Ovary (tissue), 9 donors: Measurements from ENCODE around the gene GLCCI1. TPM values are rescaled to one million over a fixed set of nuclear protein-coding genes. Genes with fewer than 3 reads are reported as not detected.
A peak's percentile ranks its signal among the peaks of the same experiment; 100 is the strongest.

Source experiments
- DNase-seq, 5 donors: peaks; one replicate each; pipeline ENCODE4 v3.0.0-alpha.2; 2019 to 2020
- H3K27ac ChIP-seq, 2 donors: fragments of 200-600 bp; one replicate each; pipeline versions ENCODE4 v1.5.1 to v1.8.0; 2019 to 2022
- H3K27me3 ChIP-seq: fragments of 200-600 bp; one replicate; pipeline ENCODE4 v1.8.0; 2022
- H3K36me3 ChIP-seq: fragments of 200-600 bp; sonication (generic); one replicate; pipeline ENCODE4 v1.5.1; 2019
- H3K4me1 ChIP-seq: one replicate; pipeline ENCODE4 v1.8.1; 2013; ENCODE audit warnings: mild to moderate bottlenecking, moderate library complexity; ENCODE audit not compliant: insufficient read depth
- H3K4me3 ChIP-seq: fragments of 200-600 bp; sonication (generic); one replicate; pipeline ENCODE4 v1.5.1; 2017
- H3K9me3 ChIP-seq, 2 donors: fragments of 200-600 bp in 1 of 2; sonication (generic) in 1 of 2; one replicate each; pipeline versions ENCODE4 v1.5.1 to v1.8.1; 2013 to 2019; ENCODE audit warnings: mild to moderate bottlenecking in 1 of 2, moderate library complexity in 1 of 2
- EP300 ChIP-seq: sonication (generic); formaldehyde crosslinking; IDR thresholded peaks from one replicate; pipeline ENCODE4 v1.6.1; 2017; ENCODE audit warnings: antibody characterized with exemption
- POLR2A ChIP-seq: fragments of 450-650 bp; IDR thresholded peaks from one replicate; pipeline ENCODE4 v1.6.1; 2017; ENCODE audit warnings: antibody characterized with exemption, mild to moderate bottlenecking, moderate library complexity
- WGBS, 3 donors: extraction: QIAGEN DNeasy Blood & Tissue Kit in 1 of 3; methylation state at CpG; one replicate each; pipeline versions ENCODE4 v1.1.5 to v1.1.7; 2013 to 2017; 5-methylcytosine and 5-hydroxymethylcytosine counted together
- intact Hi-C, 4 donors: fragments of 100-400 bp; cut with DNase I; formaldehyde crosslinking; loops; one replicate each; pipeline versions ENCODE4 v1.11.0 to v1.15.1; 2022 to 2023
- polyA plus RNA-seq, 2 donors: library from polyadenylated mRNA; stranded (reverse); fragments of 200-250 nt in 1 of 2; fragments of 350-450 nt in 1 of 2; fragmentation: Illumina TruSeq in 1 of 2; extraction: RNeasy Lipid Tissue Mini Kit (QIAGEN cat#74804) in 1 of 2; gene quantifications; one replicate each; pipeline ENCODE4 v1.2.3, GENCODE V29; 2013 to 2014
- total RNA-seq, 7 donors: library from RNA; depleted of rRNA in 2 of 7; stranded (reverse); fragments of >200 nt in 2 of 7; fragmentation: NEBNext Ultra II Directional in 3 of 7; extraction: Animal tissue kit (Norgen Biotek cat#: 25700) in 3 of 7; gene quantifications; one replicate each; pipeline versions ENCODE4 v1.1.0 to v1.2.4, GENCODE V29; 2016 to 2023
- TF ChIP-seq, protein P1 (sequence below), 3 donors: fragments of 450-650 bp in 2 of 3; fragments of 200-600 bp in 1 of 3; IDR thresholded peaks; one replicate each; pipeline versions ENCODE4 v1.5.1 to v1.8.0; 2016 to 2022; ENCODE audit warnings: antibody characterized with exemption in 3 of 3, mild to moderate bottlenecking in 1 of 3
- donor health status: DM: no; HTN: no; CAD: no; lungs with moderate emphysema.
- donor health status: DM: no; HTN: no; CAD: no.
- donor health status: Bipolar disorder and iron deficiency.
- donor health status: DM: yes; HTN: yes; CAD: no.
- donor health status: DM: no; HTN: no; CAD: no.
- donor health status: DM: yes; HTN: yes; CAD: no.

GLCCI1 gene
- total and polyA plus RNA-seq, 9 donors, result 6.2 to 12.7 (median 9.9) TPM

DNA sequence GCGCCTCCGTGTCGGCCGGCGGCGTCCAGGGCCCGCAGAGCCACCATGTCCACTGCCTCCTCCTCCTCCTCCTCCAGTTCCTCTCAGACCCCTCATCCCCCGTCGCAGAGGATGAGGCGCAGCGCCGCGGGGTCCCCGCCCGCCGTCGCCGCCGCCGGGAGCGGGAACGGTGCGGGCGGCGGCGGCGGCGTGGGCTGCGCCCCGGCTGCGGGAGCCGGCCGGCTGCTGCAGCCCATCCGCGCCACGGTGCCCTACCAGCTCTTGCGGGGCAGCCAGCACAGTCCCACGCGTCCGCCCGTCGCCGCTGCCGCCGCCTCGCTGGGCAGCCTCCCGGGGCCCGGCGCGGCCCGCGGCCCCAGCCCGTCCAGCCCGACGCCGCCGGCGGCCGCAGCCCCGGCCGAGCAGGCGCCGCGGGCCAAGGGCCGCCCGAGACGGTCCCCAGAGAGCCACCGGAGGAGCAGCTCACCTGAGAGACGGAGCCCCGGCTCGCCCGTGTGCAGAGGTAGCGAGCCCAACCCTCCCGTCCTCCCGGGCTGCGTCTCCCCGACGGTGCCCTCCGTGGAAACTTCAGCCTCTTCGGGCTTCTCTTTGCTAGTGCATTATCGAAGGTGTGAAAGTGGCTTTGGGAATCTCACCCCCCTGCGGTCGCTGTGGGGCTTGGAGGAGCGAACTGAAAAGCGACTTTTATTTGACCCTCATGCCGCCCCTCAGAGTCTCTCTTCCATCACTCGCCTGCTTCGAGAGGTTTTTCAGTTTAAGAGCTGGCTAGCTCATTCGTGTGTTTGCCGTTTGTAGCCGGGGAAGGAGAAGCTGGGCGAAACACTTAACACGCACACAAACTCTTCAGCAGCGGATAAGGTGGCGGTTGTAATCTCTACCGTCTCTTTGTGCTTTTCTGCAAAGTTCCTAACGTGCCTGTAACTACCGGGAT is 975 bp downstream of the GLCCI1 start:
- TF ChIP-seq EP300 (no peak), POLR2A (no peak)
- TF ChIP-seq, protein P1, sequence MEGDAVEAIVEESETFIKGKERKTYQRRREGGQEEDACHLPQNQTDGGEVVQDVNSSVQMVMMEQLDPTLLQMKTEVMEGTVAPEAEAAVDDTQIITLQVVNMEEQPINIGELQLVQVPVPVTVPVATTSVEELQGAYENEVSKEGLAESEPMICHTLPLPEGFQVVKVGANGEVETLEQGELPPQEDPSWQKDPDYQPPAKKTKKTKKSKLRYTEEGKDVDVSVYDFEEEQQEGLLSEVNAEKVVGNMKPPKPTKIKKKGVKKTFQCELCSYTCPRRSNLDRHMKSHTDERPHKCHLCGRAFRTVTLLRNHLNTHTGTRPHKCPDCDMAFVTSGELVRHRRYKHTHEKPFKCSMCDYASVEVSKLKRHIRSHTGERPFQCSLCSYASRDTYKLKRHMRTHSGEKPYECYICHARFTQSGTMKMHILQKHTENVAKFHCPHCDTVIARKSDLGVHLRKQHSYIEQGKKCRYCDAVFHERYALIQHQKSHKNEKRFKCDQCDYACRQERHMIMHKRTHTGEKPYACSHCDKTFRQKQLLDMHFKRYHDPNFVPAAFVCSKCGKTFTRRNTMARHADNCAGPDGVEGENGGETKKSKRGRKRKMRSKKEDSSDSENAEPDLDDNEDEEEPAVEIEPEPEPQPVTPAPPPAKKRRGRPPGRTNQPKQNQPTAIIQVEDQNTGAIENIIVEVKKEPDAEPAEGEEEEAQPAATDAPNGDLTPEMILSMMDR (IDR thresholded peaks at IDR 0.05), result no peak
- no peaks in the 10 kb centered on the region for H3K27me3 ChIP-seq
- WGBS, 3 donors, result 0% methylated on average over 73 to 98 of the region's 98 CpGs
- DNase-seq, result peak; percentile 18 to 54 (median 42)
- no peaks in the 10 kb centered on the region for H3K4me1 ChIP-seq
- peak overlapping the region; percentile 76 to 98 for H3K27ac ChIP-seq
- no peaks in the 10 kb centered on the region for H3K36me3 ChIP-seq
- peak overlapping the region; percentile 68 for H3K4me3 ChIP-seq
- intact Hi-C loops, result no loop called here
- no peaks in the 10 kb centered on the region for H3K9me3 ChIP-seq

DNA sequence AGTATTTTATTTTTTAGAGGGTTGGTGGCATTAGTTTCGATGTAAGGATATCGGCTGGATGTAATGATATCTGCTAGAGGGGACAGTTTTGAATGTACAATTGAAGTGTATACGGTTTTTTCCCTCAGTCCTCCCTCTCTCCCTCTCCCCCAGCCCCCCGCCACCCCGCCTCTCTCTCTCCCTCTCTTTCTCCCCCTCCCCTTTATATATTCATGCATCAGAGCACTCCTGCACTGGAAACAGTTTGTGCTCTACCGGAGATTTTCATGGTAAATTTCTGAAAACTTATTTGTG is 1.6 kb downstream of the GLCCI1 start:
- H3K36me3 ChIP-seq, result no peaks in the 10 kb centered on the region
- peak overlapping the region; percentile 61 to 78 for H3K27ac ChIP-seq
- no peaks in the 10 kb centered on the region for H3K27me3 ChIP-seq
- peak overlapping the region; percentile 68 for H3K4me3 ChIP-seq
- WGBS, 3 donors, result 0 to 1% (median 1%) methylated on average over 6 of the region's 6 CpGs
- H3K9me3 ChIP-seq, result no peaks in the 10 kb centered on the region
- H3K4me1 ChIP-seq, result no peaks in the 10 kb centered on the region
- no peak for TF ChIP-seq EP300
- DNase-seq, result no peak
- intact Hi-C loops, result no loop called here

DNA sequence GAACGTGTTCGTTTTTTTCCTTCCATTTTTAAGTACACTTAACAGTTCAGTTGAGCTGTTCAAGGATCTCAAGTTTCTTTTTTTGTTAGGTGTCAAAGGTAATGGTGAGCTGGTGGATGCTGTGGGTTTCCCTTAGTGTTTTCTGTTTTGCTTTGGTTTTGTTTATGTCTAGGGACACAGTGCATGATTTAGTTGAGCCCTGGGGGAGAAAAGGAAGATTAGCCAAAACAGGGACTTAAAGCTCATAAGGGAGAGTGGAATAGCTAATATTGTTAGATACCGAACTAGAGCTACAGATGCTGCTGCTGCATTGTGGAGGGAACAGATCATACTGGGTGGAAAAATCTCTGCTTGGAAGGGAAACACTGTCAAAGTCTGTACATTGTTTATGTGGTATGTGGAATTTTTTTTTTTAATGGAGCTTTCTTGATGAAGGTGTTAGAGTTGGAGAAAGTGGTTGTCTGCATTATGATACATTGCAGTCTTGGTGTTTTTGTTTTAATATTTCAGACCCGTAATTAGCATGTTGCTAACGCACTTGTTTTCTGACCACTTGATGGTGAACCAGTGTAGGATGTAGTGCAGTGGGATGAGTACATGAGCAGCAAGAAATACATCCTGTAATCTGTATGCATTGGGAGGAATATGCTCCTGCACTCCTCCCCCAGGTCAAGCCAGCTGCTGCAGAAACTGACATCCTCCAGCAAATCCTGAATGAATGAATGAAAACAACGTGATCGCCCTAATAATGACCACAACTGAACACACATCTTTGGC is 2.1 kb downstream of the GLCCI1 start:
- no peak for DNase-seq
- Histone ChIP-seq H3K4me3 (peak overlapping the region; percentile 68), H3K4me1 (no peaks in the 10 kb centered on the region), H3K9me3 (no peaks in the 10 kb centered on the region), H3K36me3 (no peaks in the 10 kb centered on the region), H3K27ac (peak overlapping the region in 1 of 2 donors; percentile 61), H3K27me3 (no peaks in the 10 kb centered on the region)
- 9 to 13% (median 12%) methylated on average over 7 of the region's 7 CpGs for WGBS, 3 donors
- TF ChIP-seq, protein P1 (IDR thresholded peaks at IDR 0.05), result no peak
- no peak for TF ChIP-seq POLR2A
- no peak for TF ChIP-seq EP300
- intact Hi-C loops, result no loop called here

DNA sequence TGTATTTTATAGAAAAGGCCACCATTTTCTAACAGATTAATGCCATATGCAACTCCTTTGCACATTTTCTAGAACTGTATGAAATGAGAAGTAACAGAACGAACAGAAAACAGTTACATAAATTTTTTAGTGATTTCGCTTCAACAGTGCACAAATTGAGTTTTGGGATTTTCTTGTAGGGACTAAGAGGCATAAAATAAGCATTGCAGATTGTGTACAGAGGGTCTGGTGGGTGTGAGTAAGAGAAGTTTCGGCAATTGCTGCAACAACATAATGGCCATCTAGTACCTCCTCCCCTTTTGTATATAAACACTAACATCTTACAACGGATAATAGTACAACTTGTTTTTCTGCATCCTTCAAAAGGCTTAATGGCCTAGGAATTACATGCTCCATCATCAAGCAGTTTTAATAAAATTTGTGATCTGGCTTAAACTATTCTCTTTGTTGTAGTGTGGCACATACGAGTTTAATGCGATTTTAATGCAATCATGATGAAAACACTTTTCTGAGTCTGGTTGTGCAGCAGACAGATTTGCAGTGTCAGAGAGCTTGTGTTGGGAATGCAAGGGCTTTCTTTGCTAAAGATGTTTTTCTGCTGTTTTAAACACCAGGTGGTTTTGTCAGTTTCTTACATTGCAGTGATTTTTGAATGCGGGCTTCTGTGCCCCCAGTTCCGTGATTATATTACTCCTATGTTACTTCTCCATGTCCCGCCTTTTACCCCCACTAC is 2.9 kb downstream of the GLCCI1 start:
- no peak for DNase-seq
- 69 to 88% (median 80%) methylated on average over 9 of the region's 9 CpGs for WGBS, 3 donors

More for the DNA sequence above, 2.9 kb downstream of the GLCCI1 start:
- Histone ChIP-seq H3K27ac (no peak overlapping the region), H3K4me1 (peaks cover under 1% of the 10 kb centered on the region), H3K27me3 (no peaks in the 10 kb centered on the region), H3K36me3 (no peaks in the 10 kb centered on the region), H3K4me3 (no peak overlapping the region), H3K9me3 (no peaks in the 10 kb centered on the region)
- TF ChIP-seq, protein P1 (IDR thresholded peaks at IDR 0.05), result no peak
- TF ChIP-seq EP300, result no peak
- no peak for TF ChIP-seq POLR2A
- intact Hi-C loops, result no loop called here
